Dendritic cell treated with granulocyte-macrophage colony-stimulating factor and Interleukin-4, amounts not matched to agents 40 ng/mL and 50 ng/mL, for 4 days (primary cell): Measurements from ENCODE around the gene FOXP1.

Experiments used
- H3K27ac Mint-ChIP-seq: one replicate; pipeline ENCODE4 v1.8.0; 2022; ENCODE audit warnings: mild to moderate bottlenecking, mixed read lengths
- H3K27me3 Mint-ChIP-seq: one replicate; pipeline ENCODE4 v1.8.0; 2022; ENCODE audit warnings: mild to moderate bottlenecking, mixed read lengths
- H3K36me3 Mint-ChIP-seq: one replicate; pipeline ENCODE4 v1.8.0; 2022; ENCODE audit warnings: low read depth, mixed read lengths
- H3K4me1 Mint-ChIP-seq: one replicate; pipeline ENCODE4 v1.8.0; 2022; ENCODE audit warnings: low read depth, mixed read lengths
- H3K4me3 Mint-ChIP-seq: one replicate; pipeline ENCODE4 v1.8.0; 2022; ENCODE audit warnings: mild to moderate bottlenecking, moderate library complexity, mixed read lengths
- H3K9me3 Mint-ChIP-seq: one replicate; pipeline ENCODE4 v1.8.0; 2022; ENCODE audit warnings: mixed read lengths
- intact Hi-C: fragments of 100-400 bp; cut with micrococcal nuclease; formaldehyde crosslinking; loops from one replicate; pipeline ENCODE4 v1.15.0; 2022

The FOXP1 gene

DNA sequence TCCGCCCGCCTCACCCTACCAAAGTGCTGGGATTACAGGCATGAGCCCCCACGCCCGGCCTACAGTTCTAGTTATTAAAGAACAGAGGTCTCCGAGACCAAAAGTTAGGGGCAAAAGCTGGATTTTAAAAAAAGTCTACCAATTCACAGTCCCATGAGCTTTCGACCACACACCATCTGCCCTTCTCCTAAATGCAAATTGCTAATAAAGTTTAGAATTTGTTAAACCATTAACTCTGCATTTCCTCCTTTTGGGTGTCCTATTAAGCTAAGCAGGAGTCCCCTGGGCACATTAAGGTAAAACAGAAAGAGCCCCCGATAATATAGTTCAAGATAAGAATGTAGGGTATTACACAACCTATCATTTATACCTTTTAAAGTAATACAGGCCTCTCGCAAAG, 322.7 kb downstream of the FOXP1 start:
- peaks cover 6% of the 10 kb centered on the region for H3K36me3 Mint-ChIP-seq
- intact Hi-C loops: no loop called here
- no peaks in the 10 kb centered on the region for H3K4me1 Mint-ChIP-seq
- no peaks in the 10 kb centered on the region for H3K9me3 Mint-ChIP-seq
- H3K27me3 Mint-ChIP-seq: no peaks in the 10 kb centered on the region
- no peak overlapping the region for H3K4me3 Mint-ChIP-seq
- no peak overlapping the region for H3K27ac Mint-ChIP-seq

DNA sequence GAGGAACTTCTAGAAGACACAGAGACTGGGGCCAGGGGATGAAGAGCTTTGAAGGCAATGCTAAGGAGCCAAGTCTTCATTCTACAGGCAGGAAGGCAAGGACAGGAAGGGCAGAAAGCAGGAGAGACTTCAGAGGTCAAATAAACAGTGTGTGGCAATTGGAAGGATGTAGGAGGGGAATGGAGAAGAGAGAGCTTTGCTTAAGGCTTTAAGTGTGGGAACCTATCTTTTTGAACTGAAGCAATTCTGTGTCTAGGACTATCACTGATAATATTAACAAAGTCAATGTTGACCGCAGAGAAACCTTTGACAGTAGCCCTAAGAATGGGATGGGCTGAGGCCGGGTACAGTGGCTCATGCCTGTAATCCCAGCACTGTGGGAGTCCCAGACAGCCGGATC, 325.0 kb downstream of the FOXP1 start:
- Mint-ChIP-seq H3K36me3 (peaks cover 6% of the 10 kb centered on the region), H3K4me3 (no peak overlapping the region), H3K27ac (no peak overlapping the region), H3K4me1 (no peaks in the 10 kb centered on the region), H3K9me3 (no peaks in the 10 kb centered on the region), H3K27me3 (no peaks in the 10 kb centered on the region)
- intact Hi-C loops: no loop called here

DNA sequence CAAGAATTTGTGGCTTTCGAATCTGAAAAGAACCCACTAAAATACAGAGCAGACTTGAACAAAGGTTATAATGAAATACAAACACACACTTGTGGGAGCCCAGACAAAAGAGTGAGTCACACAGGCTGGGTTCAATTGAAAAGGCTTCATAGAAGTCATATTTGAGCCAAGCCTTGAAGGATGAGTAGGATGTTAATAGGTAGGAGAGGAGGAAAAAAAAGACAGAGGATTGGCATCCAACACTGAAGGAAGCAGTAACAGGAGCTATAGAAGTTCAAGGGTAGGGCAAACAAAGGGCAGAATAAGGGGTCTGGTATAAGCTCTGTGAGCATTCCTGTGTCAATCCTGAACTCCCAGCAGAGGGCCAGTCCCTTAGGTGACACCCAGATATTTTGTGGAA, 325.4 kb downstream of the FOXP1 start:
- Mint-ChIP-seq H3K4me3 (no peak overlapping the region), H3K9me3 (no peaks in the 10 kb centered on the region), H3K36me3 (peaks cover 6% of the 10 kb centered on the region), H3K4me1 (no peaks in the 10 kb centered on the region), H3K27ac (no peak overlapping the region), H3K27me3 (no peaks in the 10 kb centered on the region)
- intact Hi-C loops: no loop called here

DNA sequence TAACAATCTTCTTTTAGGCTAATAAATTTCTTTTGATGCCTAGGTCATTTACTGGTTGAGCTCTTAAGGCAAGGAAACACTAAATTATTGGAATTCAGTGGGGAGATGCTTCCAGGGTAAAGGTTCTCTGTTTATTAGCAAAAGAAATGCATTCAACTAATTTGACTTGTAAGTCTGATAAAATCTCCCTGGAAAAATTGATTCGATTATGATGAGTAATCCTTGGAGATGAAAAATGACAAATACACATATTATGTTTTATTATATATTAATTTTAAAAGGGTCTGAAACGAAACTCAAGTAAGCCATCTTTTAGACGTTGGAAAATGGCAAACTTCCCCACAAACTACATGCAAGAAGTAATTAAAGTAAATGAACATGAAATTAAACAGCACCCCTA, 328.0 kb downstream of the FOXP1 start:
- intact Hi-C loops: no loop called here
- H3K4me1 Mint-ChIP-seq: peaks cover 5% of the 10 kb centered on the region
- H3K4me3 Mint-ChIP-seq: no peak overlapping the region
- H3K27me3 Mint-ChIP-seq: no peaks in the 10 kb centered on the region
- H3K9me3 Mint-ChIP-seq: no peaks in the 10 kb centered on the region
- H3K27ac Mint-ChIP-seq: no peak overlapping the region
- peaks cover 6% of the 10 kb centered on the region for H3K36me3 Mint-ChIP-seq

DNA sequence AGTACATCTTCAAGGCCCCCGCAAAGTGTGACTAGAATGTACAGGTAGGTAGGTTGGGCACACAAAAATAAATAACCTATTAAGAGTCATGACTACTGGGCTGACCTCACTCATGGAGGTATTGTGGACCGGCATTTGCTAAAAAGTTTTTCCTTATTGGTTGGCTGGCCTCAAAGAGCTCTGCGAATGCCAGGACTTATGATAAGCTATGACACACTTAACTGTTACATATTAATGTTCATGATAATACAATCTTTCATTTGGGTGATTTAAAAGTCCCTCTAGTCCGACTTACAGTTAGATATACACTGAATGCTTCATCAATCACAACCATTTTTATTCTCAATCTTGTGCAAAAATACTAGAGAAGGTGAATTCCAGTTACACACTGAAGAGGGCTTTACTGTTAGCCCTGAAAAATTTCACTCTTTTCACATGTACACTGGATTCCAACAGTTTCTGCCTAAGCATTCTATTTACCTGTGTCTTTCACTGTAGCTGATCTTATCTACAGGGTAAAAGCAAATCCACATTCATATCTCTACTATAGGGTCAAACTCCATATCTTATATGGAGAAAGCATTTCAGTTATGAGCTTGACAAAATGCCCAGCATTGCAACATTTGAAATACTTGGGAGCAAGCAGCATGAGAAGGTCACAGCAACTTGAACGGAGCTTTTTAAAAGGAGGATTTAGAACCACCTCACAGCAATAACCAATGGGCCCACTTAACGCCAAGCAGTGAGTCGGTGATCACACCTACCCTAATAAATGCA, 329.1 kb downstream of the FOXP1 start:
- Mint-ChIP-seq H3K4me3 (no peak overlapping the region), H3K9me3 (no peaks in the 10 kb centered on the region), H3K36me3 (peaks cover 6% of the 10 kb centered on the region), H3K4me1 (peaks cover 8% of the 10 kb centered on the region), H3K27me3 (no peaks in the 10 kb centered on the region), H3K27ac (no peak overlapping the region)
- intact Hi-C loops: no loop called here

DNA sequence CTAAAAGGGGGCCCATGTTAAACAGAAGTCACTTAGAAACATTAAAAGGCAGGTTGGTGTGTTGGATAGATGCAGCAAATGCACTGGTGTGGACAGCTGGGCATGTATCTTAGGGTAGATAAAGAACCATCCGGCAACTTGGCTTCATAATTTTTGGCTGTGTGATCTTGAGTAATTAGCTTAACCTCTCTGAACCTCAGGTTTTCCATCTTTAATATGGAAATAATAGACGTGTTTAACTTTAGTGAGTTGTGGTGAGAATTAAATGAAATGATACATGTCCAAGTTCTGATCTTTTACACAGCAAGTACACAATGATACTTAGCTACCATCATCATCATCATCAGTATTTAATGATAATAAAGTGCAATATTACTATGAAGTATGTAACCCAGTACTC, 330.4 kb downstream of the FOXP1 start:
- peaks cover 6% of the 10 kb centered on the region for H3K36me3 Mint-ChIP-seq
- no peaks in the 10 kb centered on the region for H3K27me3 Mint-ChIP-seq
- H3K4me3 Mint-ChIP-seq: no peak overlapping the region
- intact Hi-C loops: no loop called here
- no peak overlapping the region for H3K27ac Mint-ChIP-seq
- peaks cover 21% of the 10 kb centered on the region for H3K4me1 Mint-ChIP-seq
- no peaks in the 10 kb centered on the region for H3K9me3 Mint-ChIP-seq

DNA sequence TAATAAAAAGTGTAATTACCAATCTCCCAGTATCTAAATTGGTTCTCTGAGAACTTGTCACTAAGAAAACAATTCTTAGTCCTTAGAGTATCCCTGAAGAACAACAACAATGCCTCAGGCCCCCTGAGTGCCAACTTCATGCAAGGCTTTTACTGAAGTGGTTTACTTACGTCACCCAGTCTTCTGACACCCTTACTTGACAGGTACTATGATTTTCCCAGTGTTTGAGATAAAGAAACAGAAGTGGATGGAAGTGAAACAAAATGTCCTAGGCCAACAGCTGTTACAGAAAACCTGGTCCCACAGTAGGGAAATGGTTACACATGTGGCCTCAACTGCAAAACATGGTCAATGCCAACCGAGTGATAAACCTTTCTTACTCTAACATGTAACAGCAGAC, 331.1 kb downstream of the FOXP1 start:
- H3K4me3 Mint-ChIP-seq: no peak overlapping the region
- H3K27me3 Mint-ChIP-seq: no peaks in the 10 kb centered on the region
- peaks cover 23% of the 10 kb centered on the region for H3K4me1 Mint-ChIP-seq
- H3K36me3 Mint-ChIP-seq: peaks cover 4% of the 10 kb centered on the region
- no peak overlapping the region for H3K27ac Mint-ChIP-seq
- H3K9me3 Mint-ChIP-seq: no peaks in the 10 kb centered on the region
- intact Hi-C loops: no loop called here

- Mint-ChIP-seq H3K36me3 (no peaks in the 10 kb centered on the region), H3K4me3 (no peak overlapping the region), H3K9me3 (no peaks in the 10 kb centered on the region), H3K4me1 (peaks cover 23% of the 10 kb centered on the region), H3K27me3 (no peaks in the 10 kb centered on the region), H3K27ac (no peak overlapping the region)
- intact Hi-C loops: no loop called here
Observed at GRCh38 chr3:71251156-71251775, 332.3 kb downstream of the FOXP1 start.

GRCh38 chr3:71250026-71250425, 333.5 kb downstream of the FOXP1 start:
- H3K4me1 Mint-ChIP-seq: peaks cover 23% of the 10 kb centered on the region
- no peaks in the 10 kb centered on the region for H3K9me3 Mint-ChIP-seq
- peak overlapping the region; percentile 76 for H3K27ac Mint-ChIP-seq
- H3K27me3 Mint-ChIP-seq: no peaks in the 10 kb centered on the region
- intact Hi-C loops: no loop called here
- no peak overlapping the region for H3K4me3 Mint-ChIP-seq
- no peaks in the 10 kb centered on the region for H3K36me3 Mint-ChIP-seq

- H3K4me1 Mint-ChIP-seq: peaks cover 23% of the 10 kb centered on the region
- H3K36me3 Mint-ChIP-seq: no peaks in the 10 kb centered on the region
- no peaks in the 10 kb centered on the region for H3K9me3 Mint-ChIP-seq
- peak overlapping the region; percentile 76 for H3K27ac Mint-ChIP-seq
- no peak overlapping the region for H3K4me3 Mint-ChIP-seq
- intact Hi-C loops: no loop called here
- H3K27me3 Mint-ChIP-seq: no peaks in the 10 kb centered on the region
Observed at GRCh38 chr3:71247958-71248335, 335.6 kb downstream of the FOXP1 start.

- no peaks in the 10 kb centered on the region for H3K36me3 Mint-ChIP-seq
- H3K27me3 Mint-ChIP-seq: no peaks in the 10 kb centered on the region
- intact Hi-C loops: no loop called here
- no peak overlapping the region for H3K4me3 Mint-ChIP-seq
- H3K27ac Mint-ChIP-seq: no peak overlapping the region
- H3K9me3 Mint-ChIP-seq: no peaks in the 10 kb centered on the region
- peaks cover 23% of the 10 kb centered on the region for H3K4me1 Mint-ChIP-seq
Observed at GRCh38 chr3:71247221-71247957, 336.1 kb downstream of the FOXP1 start.

DNA sequence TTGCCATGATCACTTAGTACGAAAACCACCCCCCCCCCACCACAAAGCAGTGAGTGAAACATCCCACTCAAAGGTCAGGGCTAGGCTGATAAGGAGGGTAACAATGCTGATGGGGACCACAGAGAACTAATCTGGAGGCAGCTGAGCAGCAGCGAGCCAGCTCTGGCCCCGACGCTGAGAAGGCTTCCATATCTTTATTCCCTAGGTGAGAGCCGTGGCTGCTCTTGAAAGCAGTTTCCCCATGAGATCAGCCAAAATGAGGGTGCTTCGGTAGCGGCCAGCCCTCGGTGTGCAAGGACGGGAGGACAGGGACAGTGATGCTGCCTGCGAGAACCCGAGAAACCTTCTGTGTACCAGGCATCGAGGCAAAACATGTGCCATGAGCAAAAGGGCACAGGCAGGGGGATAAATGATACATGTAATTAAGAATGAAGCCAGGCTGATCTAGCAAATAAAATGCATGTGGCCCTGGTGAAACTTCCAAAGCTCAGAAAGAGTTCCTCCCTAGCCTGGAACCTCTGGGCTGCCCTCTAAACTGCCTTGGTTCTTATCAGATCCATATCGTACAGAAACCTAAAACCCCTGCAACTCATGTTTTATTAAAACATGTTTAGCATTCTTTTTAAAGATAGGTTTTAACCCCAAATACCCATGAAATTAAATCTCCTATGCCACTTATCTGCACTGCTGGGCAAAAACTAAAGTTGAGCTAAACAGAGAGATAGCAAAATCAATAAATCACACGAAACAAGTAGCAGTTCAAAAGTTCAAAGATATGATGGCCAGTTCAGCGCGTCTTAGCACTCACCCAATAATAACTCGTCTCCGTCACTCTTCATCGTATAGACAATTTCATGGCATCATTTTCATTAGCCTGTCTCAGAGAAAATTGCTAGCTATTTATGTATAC, 337.3 kb downstream of the FOXP1 start:
- H3K27me3 Mint-ChIP-seq: no peaks in the 10 kb centered on the region
- H3K36me3 Mint-ChIP-seq: no peaks in the 10 kb centered on the region
- no peaks in the 10 kb centered on the region for H3K9me3 Mint-ChIP-seq
- no peak overlapping the region for H3K4me3 Mint-ChIP-seq
- intact Hi-C loops: no loop called here
- peaks cover 19% of the 10 kb centered on the region for H3K4me1 Mint-ChIP-seq
- H3K27ac Mint-ChIP-seq: no peak overlapping the region

DNA sequence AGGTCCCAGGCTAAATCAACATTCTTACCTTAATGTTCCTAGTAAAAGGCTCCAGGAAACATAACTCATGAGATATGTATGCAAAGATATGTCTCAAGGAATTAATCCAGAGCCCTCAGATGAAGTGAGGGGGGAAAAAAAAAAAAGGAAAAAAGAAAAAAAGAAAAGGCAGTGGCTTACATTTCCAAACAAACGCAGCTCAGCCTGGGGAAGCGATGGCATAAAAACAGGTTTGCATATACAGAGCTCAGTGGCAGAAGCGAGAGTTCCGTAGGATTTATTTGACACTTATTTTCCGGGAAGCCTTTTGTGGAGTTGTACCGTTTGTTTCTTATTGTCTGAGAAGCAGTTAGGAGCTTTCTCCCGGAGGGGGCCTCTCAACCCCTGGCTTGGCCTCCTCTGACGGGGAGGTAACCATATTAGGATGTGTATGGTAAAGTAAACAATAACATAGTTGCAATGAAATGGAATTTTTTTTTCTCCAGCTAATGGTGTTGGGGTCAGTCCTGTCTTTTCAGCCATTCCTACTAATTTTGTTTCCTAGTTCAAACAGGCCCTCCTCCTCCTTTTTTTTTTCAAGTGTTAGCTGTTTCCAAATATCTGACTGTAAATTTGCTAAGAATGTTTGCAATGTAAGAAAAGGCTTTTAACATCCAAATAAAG, 338.6 kb downstream of the FOXP1 start:
- no peak overlapping the region for H3K4me3 Mint-ChIP-seq
- H3K36me3 Mint-ChIP-seq: no peaks in the 10 kb centered on the region
- no peaks in the 10 kb centered on the region for H3K9me3 Mint-ChIP-seq
- no peak overlapping the region for H3K27ac Mint-ChIP-seq
- peaks cover 18% of the 10 kb centered on the region for H3K4me1 Mint-ChIP-seq
- intact Hi-C loops: no loop called here
- no peaks in the 10 kb centered on the region for H3K27me3 Mint-ChIP-seq
